Cardiac septum (tissue), 1 donor: ENCODE data around the gene GJB2. TPM values are rescaled to one million over a fixed set of nuclear protein-coding genes. Genes with fewer than 3 reads are reported as not detected.
"Not testable (repeated sequence)": the region's sequence is repeated elsewhere in the genome, so short reads cannot be mapped to it uniquely, and the experiment has no call there.

Experiments used
- DNase-seq: peaks from one replicate; pipeline ENCODE4 v3.0.0-alpha.2; 2020; ENCODE audit warnings: low spot score
- intact Hi-C: fragments of 100-400 bp; cut with DNase I; formaldehyde crosslinking; loops from one replicate; pipeline ENCODE4 v1.14.0; 2022
- total RNA-seq: library from RNA; stranded (reverse); fragmentation: NEBNext Ultra II Directional; extraction: Animal tissue kit (Norgen Biotek cat#: 25700); gene quantifications from one replicate; pipeline ENCODE4 v1.2.1, GENCODE V29; 2021
- donor health status: DM: no; HTN: no; CAD: no.

GJB2 gene
- total RNA-seq, 1 donor from 2014 or later, result 0.46 TPM

DNA sequence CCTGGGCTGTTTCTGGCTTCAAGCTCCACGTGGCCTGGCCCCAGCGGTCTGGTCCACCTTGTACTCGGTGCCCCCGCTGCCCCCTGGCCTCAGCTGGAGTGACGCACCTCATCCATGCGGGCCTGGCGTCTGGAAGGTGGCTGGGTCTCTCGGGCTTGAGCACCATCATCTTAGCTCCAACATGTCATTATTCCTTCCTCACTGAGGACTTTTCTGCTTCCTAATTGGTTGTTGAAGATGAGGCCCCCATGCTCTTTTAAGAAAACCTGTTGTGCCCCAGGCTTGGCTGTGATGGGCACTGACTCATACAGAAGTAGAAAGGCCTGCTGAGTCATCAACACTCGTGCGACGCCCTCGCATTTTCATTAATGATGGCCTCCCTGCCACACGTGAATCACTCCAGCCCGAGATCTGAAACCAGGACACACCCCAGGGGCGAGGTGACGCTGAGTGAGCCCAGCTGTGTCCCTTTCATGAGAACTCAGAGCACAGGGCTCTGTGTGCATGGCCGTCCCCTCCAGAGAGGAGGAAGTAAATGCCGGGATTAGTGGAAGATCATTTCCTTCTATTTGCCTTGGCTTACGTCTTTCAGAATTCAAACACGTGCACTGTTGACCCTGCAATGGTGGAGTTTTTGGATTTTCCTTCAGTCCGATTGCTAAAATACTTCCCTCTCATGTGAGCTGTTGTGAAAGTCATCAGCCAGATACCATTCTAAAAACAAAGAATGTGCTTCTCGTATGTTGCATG is 17.9 kb downstream of the GJB2 start:
- intact Hi-C loops, result no loop called here
- no peak for DNase-seq

- intact Hi-C loops, result no loop called here
- no peak for DNase-seq
Observed at GRCh38 chr13:20173116-20173746, 19.5 kb downstream of the GJB2 start.

GRCh38 chr13:20171364-20171763 is 21.4 kb downstream of the GJB2 start:
- intact Hi-C loops, result no loop called here
- no peak for DNase-seq

GRCh38 chr13:20170921-20171320 is 21.8 kb downstream of the GJB2 start:
- intact Hi-C loops, result no loop called here
- no peak for DNase-seq

- DNase-seq, result no peak
- intact Hi-C loops, result loop anchor here (10.0 kb wide), 2 partner anchors 114 to 184 kb away; no protein-coding TSS in a partner anchor
Observed at GRCh38 chr13:20168396-20168795, 24.3 kb downstream of the GJB2 start.

DNA sequence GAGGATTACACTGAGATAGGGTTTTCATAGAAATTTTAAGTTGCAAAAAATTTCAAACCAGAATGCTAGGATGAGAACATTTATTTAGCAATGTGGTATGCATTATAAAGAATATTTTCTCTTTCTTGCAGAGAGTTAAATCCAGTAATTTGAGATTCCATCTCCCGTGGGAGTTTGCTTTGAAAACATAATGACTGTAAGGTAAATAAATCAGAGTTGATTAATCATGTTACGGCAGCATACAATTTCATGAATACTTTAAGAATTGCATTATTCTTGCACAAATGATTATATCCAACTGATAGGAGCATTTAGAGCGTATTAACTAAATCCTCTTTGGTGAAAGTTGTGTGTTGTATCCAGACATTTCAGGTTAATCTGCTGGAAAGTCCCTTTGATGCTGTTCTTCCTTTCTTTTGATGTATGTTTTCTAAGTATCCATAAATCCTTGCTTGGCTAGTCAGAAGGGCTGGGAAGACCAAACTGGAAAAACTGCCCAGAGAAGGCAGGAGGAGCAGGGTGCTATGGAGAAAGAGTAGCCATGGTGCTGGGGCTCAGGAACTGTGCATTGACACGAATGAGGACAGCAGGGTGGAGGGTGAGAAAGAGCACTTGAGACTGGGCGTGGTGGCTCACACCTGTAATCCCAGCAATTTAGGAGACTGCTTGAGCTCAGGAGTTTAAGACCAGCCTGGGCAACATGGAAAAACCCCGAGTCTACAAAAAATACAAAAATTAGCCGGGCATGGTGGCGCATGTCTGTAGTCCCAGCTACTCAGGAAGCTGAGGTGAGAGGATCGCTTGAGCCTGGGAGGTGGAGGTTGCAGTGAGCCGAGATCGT is 27.1 kb downstream of the GJB2 start:
- DNase-seq, result no peak
- intact Hi-C loops, result loop anchor here (10.0 kb wide), 2 partner anchors 111 to 181 kb away; no protein-coding TSS in a partner anchor

DNA sequence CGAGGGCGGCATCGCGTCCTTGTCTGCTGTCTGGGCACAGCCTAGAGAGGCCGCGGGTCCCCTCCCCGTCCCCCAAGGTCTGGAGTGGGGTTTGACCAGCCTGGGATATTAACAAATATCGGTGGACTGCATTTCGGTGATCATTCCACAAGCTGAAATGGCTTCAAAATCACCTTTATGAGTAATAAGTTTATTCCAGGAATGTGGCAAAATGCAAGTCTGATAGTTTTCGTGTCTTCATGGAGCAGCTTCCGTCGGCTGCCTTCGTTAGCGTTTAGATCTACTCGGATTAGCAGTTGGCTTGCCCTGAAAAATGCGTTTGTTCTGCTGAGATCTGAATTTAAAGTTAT is 30.8 kb downstream of the GJB2 start:
- intact Hi-C loops, result loop anchor here (1.0 to 10.0 kb wide), 5 partner anchors 21 to 177 kb away; no protein-coding TSS in a partner anchor
- no peak for DNase-seq

GRCh38 chr13:20161275-20161950 is 31.3 kb downstream of the GJB2 start:
- DNase-seq, result no peak
- intact Hi-C loops, result loop anchor here (1.0 to 10.0 kb wide), 5 partner anchors 21 to 177 kb away; no protein-coding TSS in a partner anchor

DNA sequence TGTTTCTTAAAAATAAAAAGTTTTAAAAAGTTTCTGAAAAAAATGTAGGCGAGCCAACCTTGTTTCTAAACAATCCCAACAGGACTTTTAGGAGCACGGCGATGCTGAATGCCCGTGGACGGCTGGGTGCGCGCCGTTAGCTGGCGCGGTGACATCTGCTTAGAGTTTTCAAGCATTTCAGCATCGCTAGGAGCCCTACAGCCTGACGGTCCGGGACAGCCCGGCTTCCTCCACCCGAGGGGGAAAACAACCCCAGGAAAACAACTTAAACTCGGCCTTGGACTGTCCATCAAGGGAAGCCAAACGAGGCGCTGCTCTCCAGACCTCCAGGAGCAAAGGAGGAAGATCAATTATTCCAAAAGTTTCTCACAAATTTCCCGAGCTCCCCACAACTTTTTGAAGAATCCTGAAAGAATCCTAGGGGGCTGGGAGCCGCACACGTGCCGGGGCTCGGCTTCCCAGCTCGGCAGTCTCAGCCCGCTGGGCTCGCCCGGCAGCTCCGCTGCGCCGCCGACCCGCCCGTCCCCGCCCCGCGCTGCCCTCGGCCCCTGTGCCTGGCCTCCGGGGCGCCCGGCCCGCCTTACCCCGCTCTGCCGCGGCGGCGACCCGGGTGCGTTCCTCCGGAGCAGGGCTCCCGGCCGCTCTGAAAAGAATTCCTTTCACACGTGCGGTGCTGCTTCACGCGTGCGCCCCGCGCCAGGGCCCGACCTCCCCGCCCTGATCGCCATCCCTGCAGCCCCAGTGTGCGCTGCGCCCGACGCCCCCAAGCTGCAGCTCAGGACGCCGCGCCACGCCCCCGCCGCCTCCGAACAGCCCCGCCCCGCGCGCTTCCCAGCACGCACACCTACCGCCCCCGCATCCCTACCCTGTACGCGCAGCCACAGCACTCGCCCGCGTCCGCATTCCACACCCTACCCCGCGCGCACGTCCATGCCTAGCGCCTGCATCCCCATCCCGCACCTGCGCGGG is 32.1 kb downstream of the GJB2 start, which contains the start of gene GJA3:
Gene GJA3 (minus strand): TSS at position 747 of the 969 bp plus-strand sequence. CDS start 17,764 bp downstream, outside the sequence.
- DNase-seq, result no peak
- intact Hi-C loops, result loop anchor here (1.0 to 10.0 kb wide), 5 partner anchors 20 to 176 kb away; no protein-coding TSS in a partner anchor

- DNase-seq, result no peak
- intact Hi-C loops, result loop anchor here (2.0 to 10.0 kb wide), 4 partner anchors 19 to 175 kb away; no protein-coding TSS in a partner anchor
Observed at GRCh38 chr13:20159646-20160305, 33.0 kb downstream of the GJB2 start.

DNA sequence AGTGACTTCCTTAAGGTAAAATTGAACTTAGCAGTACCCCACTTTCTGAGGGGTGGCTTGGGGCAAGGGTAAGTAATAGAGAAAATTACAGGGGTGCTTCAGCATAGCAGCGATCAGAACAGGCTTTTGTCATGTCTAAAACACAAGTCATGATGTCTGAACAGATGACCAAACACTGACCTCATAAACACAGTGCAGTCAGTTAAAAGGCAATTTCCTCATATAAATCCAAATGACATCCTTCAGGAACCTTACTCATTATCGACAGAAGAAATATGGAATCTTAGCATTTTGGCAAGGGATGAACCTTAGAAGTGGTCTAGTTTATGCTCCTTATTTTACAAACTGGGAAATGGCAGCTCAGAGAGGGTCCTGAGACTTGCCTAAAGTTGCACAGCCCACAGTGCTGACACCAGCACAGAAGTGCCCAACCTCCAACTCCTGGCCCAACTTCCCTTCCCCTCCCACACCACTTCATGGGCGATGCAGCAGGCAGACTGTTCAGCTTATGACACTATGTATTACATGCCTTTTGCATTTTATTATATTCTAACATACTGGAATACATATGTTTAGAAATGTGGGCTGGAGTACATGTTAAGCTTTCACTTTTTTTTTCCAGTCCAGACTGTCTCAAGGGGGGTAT is 35.5 kb downstream of the GJB2 start:
- DNase-seq, result no peak

GRCh38 chr13:20156702-20157101 is 36.0 kb downstream of the GJB2 start:
- DNase-seq, result no peak
- intact Hi-C loops, result no loop called here

More for the DNA sequence above, 35.5 kb downstream of the GJB2 start:
- intact Hi-C loops, result no loop called here

DNA sequence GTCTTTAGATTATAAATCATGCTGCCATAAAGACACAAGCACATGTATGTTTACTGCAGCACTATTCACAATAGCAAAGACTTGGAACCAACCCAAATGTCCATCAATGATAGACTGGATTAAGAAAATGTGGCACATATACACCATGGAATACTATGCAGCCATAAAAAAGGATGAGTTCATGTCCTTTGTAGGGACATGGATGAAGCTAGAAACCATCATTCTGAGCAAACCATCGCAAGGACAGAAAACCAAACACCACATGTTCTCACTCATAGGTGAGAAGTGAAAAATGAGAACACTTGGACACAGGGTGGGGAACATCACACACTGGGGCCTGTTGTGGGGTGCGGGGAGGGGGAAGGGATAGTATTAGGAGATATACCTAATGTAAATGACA is 39.4 kb downstream of the GJB2 start:
- intact Hi-C loops, DNase-seq: not testable (repeated sequence)

- intact Hi-C loops, result no loop called here
- no peak for DNase-seq
Observed at GRCh38 chr13:20151612-20152011, 41.1 kb downstream of the GJB2 start.

GRCh38 chr13:20151016-20151415 is 41.7 kb downstream of the GJB2 start:
- intact Hi-C loops, result no loop called here
- DNase-seq, result no peak

- intact Hi-C loops, result no loop called here
- DNase-seq, result no peak
Observed at GRCh38 chr13:20150561-20150960, 42.2 kb downstream of the GJB2 start.

- intact Hi-C loops, result no loop called here
- no peak for DNase-seq
Observed at GRCh38 chr13:20149762-20150161, 43.0 kb downstream of the GJB2 start.
